ENCODE data around the gene NPY2R. TPM values are rescaled to one million over a fixed set of nuclear protein-coding genes. Genes with fewer than 3 reads are reported as not detected.

NPY2R gene
- total RNA-seq, 1 donor from 2014 or later = not detected

DNA sequence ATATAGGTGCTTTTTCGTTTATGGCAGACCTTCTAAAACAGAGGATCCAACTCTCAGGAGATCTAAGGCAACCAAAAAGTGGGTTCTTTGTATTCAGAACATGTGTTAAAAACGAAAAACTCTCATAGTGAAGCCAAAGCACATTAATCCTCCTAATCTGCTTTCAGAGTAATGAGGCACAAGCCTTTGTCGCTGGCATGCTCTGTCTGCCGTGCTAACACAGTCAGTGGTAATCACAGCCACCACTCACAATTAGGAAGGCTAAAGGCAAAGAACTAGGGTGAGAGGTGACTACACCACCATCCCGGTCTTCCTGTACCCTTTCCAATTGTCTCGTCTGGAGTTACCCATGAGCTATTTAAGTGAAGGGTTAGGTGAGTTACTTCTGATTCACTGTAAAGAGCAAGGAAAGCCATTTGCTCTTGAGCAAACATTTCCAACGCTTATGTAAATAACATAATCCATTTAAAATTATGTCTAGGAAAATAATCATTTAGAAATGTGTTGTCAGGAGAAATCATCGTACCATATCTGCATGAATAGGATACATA, 40.7 kb downstream of the NPY2R start:
- intact Hi-C loops (cut with micrococcal nuclease) = no loop called here

DNA sequence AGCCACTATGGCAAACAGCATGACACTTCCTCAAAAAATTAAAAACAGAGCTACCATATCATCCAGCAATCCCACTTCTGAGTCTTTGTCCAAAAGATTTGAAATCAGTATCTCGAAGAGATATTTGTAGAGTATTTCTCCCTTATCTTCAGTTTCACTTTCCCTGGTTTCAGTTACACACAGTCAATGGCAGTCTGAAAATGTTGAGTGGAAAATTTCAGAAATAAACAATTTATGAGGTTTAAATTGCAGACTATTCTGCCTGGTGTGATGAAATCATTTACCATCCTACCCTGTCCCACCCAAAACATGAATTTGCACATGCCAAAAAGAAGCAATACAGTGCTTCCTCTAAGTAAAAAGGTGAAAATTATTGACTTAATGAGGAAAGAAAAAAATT, 43.9 kb downstream of the NPY2R start:
- intact Hi-C loops (cut with micrococcal nuclease) = no loop called here

DNA sequence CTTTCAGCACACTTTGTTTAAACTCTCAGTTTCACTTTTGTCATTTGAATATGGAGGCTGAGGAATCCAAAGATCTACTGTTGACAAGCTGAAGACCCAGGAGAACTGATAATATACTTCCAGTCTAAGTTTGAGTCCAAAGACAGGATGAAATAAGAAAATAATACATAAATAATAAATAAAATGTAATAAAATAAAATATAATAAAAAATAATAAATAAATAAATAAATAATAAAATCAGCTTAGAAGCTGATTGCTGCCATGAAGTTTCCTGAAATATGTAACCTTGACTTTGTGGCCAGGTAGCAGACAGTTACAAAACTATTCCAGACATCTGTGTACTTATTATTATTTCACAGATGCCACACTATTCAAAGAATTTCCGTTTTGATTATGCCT, 55.0 kb downstream of the NPY2R start:
- intact Hi-C loops (cut with micrococcal nuclease) = no loop called here

DNA sequence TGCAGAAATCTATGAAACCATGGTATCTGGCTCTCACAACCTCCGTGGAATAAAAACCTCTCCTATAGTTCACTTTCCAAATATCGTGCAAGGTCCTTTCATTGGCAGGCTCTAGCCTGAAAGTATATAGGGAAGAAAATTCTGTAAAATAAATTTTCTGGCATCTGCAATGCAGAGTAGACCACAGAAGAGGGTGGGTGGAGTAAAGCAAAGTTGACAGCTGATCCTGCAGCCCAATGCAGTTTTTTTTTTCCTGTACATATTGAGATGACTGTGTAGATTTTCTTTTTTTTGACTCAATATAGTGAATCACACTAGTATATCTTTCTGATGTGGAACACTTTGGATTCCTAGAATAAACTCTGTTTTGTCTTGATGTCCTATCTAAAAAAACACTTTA, 56.7 kb downstream of the NPY2R start:
- intact Hi-C loops (cut with micrococcal nuclease) = no loop called here

Other genes with a start within 250 kb of the NPY2R start
- gene MAP9, start 168.3 kb downstream of the NPY2R start, total RNA-seq = 3.0 and 3.1 TPM in 2 replicates